SKM-1 (cell line): ENCODE results near the gene FCN2.

Experiments used
- DNase-seq: peaks from one replicate; lab custom pipeline; 2025; ENCODE audit not compliant: unreplicated experiment; lab: John Stamatoyannopoulos, UW

Gene FCN2

GRCh38 chr9:134868751-134869553 lies 11.7 kb upstream of the FCN2 start:
- DNase-seq, result no peak

DNA sequence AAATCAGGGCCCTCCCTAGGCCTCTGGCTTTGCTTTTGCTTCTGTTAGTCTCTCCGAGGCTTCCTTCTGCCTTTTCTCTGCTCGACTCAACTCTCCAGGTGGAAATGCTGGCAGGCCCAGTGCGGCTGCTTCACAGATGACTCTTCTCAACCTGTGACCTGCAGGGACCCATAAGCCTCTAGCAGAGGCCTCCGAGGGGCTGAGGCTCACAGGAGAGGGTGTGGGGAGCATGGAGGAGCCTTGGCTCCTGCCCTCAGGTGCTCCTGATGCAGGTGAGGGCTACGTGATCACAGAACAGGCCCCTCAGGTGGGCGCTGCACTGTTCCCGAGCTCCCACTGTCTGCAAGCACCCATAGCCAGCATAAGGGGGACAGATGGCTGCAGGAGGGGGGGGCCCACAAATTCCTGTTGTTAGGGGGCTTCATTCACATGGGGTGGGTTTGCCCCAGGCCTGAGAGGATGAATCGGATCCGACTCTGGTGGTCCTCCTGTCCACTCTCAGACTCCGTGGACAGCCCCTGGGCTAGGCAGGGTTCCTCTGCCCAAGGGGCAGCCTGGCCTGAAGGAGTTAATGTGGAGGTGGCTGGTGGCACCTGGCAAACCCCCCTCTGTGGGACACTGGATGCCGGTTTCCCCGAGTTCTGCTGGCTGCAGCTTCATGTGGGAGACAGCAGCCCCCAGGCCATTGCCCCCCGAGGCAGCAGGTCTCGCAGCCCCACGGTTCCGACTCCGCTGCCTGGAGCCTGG lies 10.9 kb upstream of the FCN2 start:
- no peak for DNase-seq

GRCh38 chr9:134870301-134870694 lies 10.3 kb upstream of the FCN2 start:
- DNase-seq, result no peak

GRCh38 chr9:134870746-134871662 lies 9.6 kb upstream of the FCN2 start:
- no peak for DNase-seq

GRCh38 chr9:134871697-134872340 lies 8.8 kb upstream of the FCN2 start:
- no peak for DNase-seq

DNA sequence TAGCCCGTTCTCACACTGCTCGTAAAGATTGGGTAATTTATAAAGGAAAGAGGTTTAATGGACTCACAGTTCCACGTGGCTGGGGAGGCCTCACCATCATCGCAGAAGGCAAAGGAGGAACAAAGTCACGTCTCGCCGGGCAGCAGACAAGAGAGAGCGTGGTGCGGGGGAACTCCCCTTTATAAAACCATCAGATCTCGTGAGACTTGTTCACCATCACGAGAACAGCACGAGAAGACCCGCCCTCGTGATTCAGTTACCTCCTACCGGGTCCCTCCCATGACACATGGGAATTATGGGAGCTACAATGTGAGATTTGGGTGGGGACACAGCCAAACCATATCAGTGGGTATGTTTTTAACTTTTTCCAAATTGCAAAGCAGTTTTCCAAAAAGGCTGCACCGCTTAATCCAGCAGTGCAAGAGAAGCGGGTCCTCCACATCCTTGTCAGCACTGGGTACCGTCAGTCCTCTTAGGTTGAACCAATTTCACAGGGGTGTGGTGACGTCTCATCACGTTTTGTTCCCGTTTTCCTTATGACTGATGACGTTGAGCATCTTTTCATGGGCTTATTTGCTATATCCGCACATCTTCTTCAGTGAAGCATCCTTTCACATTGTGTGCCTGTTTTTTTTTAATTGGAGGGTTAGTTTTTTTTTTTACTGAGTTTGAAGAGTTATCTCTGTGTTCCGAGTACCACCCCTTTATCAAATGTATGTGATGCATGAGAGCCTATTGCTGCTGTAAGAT lies 8.0 kb upstream of the FCN2 start:
- no peak for DNase-seq

DNA sequence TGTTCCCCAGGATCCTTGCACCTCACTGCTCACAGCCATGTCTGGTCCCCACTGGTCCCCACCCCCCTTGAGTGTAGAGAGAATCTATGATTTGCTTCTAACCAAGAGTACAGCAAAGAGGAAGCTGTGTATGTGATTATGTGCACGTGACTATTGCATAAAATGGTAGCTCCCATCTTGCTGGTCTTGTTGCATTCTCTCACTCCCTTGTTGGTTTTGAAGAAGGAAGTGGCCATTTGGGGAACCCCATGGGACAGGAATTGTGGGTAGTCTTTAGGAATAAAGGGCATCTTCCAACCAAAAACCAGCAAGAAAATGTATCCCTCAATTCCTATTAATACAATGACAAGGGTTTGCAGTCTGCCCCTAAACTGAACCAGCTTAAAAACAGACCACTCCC lies 5.2 kb upstream of the FCN2 start:
- no peak for DNase-seq

- DNase-seq, result no peak
These were observed 3.1 kb upstream of the FCN2 start for GRCh38 chr9:134877541-134877940.

- no peak for DNase-seq
These were observed 736 bp upstream of the FCN2 start for GRCh38 chr9:134879664-134880483.

- no peak for DNase-seq
These were observed 682 bp downstream of the FCN2 start for GRCh38 chr9:134881313-134881670.

DNA sequence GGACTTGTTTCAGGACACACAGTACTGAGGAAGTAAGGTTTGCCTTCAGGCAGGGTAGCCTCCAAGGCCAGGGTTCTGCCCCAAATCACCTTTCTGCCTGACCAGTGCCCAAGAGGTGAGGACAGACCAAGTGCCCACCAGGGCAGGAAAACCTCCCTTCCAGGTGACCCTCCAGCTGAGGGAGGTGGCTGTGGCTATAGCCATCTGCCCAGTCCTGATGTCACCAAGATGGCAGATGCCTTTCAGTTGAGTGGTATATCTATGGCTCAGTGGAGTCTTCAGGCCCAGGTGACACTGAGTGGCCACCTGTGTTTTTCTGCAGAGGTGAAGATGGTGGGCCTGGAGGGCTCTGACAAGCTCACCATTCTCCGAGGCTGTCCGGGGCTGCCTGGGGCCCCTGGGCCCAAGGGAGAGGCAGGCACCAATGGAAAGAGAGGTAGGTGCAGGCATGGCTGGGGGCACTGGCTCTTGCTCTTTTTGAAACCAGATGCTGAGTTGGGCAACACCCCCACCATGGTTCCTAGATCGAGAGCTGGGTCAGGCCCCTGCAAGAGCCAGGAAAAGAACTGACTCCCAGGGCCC lies 1.7 kb downstream of the FCN2 start:
- DNase-seq, result no peak

GRCh38 chr9:134883040-134883782 lies 2.6 kb downstream of the FCN2 start:
- no peak for DNase-seq

- DNase-seq, result no peak
These were observed 3.9 kb downstream of the FCN2 start for GRCh38 chr9:134884492-134884891.

DNA sequence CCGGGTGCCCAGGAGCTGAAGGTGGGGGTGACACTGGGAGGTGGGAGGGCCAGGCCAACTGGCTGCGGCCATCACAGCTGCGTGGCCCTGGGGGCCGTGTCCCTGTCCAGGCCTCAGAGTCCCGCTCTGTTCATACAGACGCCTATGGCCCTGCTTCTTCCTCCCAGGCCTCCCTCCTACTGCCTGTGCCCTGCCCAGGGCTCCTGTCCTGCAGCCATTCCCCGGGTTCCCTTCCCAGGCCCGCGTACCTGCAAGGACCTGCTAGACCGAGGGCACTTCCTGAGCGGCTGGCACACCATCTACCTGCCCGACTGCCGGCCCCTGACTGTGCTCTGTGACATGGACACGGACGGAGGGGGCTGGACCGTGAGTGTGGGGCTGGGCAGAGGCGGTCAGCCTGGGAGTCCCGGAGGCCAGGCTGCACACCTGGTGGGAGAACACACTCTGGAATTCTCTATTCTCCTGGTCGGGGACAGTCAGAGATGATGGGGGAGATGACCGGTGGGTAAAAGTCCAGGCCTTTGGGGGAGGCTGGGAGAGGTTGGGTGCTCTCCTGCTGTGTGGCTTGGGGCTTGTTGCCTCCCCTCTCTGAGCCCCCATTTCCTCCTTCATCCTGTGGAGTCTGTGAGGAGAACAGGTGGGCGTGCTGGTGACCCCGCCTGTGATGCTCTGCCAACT lies 4.5 kb downstream of the FCN2 start:
- no peak for DNase-seq

GRCh38 chr9:134885679-134886412 lies 5.2 kb downstream of the FCN2 start:
- DNase-seq, result no peak

- DNase-seq, result no peak
These were observed 5.9 kb downstream of the FCN2 start for GRCh38 chr9:134886413-134886913.

DNA sequence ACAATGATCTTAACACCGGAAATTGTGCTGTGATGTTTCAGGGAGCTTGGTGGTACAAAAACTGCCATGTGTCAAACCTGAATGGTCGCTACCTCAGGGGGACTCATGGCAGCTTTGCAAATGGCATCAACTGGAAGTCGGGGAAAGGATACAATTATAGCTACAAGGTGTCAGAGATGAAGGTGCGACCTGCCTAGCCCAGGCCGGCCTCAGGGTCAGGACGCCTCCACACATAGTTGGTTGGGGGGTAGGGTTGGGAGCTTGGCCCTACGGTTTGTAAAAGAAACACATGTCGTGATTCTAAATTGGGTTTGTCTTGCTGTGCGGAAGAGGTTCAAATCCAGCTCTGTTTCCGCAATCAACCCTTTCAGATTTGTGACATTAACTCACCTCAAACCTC lies 6.6 kb downstream of the FCN2 start:
- no peak for DNase-seq
